ENCODE measurements around the gene PSMG3.

PSMG3 gene

GRCh38 chr7:1608318-1608717, 38.5 kb upstream of the PSMG3 start:
- TF ChIP-seq TSHZ2 (CRISPR knock-in tag; IDR thresholded peaks at IDR 0.05), result no peak
- TF ChIP-seq ARNTL (CRISPR knock-in tag; IDR thresholded peaks at IDR 0.05; ENCODE audit: borderline replicate concordance, low read depth), result no peak
- no peak for TF ChIP-seq CSDC2 (CRISPR knock-in tag; IDR thresholded peaks at IDR 0.05)
- TF ChIP-seq PATZ1 (CRISPR knock-in tag; IDR thresholded peaks at IDR 0.05; ENCODE audit: borderline replicate concordance), result no peak

GRCh38 chr7:1607696-1608095, 37.9 kb upstream of the PSMG3 start:
- ATAC-seq, result no peak
- TF ChIP-seq ZNF565 (CRISPR knock-in tag; conservative IDR thresholded peaks at IDR 0.05; ENCODE audit: low read depth) (no peak), BACH2 (CRISPR knock-in tag; IDR thresholded peaks at IDR 0.05; ENCODE audit: borderline replicate concordance) (no peak), TOX (CRISPR knock-in tag; IDR thresholded peaks at IDR 0.05; ENCODE audit: borderline replicate concordance) (no peak), POU6F1 (CRISPR knock-in tag; IDR thresholded peaks at IDR 0.05; ENCODE audit: borderline replicate concordance, low read depth) (no peak), ARNTL (CRISPR knock-in tag; IDR thresholded peaks at IDR 0.05; ENCODE audit: borderline replicate concordance, low read depth) (no peak), GLIS3 (CRISPR knock-in tag; IDR thresholded peaks at IDR 0.05) (no peak), CSRNP3 (CRISPR knock-in tag; IDR thresholded peaks at IDR 0.05) (no peak), PATZ1 (CRISPR knock-in tag; IDR thresholded peaks at IDR 0.05; ENCODE audit: borderline replicate concordance) (no peak), OSR1 (CRISPR knock-in tag; IDR thresholded peaks at IDR 0.05) (no peak), ZNF70 (CRISPR knock-in tag; IDR thresholded peaks at IDR 0.05) (no peak), CREB5 (CRISPR knock-in tag; IDR thresholded peaks at IDR 0.05; ENCODE audit: low read depth) (no peak), ESRRG (CRISPR knock-in tag; IDR thresholded peaks at IDR 0.05) (no peak), ZC3H10 (CRISPR knock-in tag; IDR thresholded peaks at IDR 0.05) (no peak), ZFP3 (CRISPR knock-in tag; IDR thresholded peaks at IDR 0.05) (no peak), RARB (CRISPR knock-in tag; IDR thresholded peaks at IDR 0.05) (no peak), TSHZ2 (CRISPR knock-in tag; IDR thresholded peaks at IDR 0.05) (no peak), PPARA (CRISPR knock-in tag; IDR thresholded peaks at IDR 0.05; ENCODE audit: borderline replicate concordance) (no peak), SNAI2 (CRISPR knock-in tag; IDR thresholded peaks at IDR 0.05) (no peak)

More at GRCh38 chr7:1608318-1608717, 38.5 kb upstream of the PSMG3 start:
- ATAC-seq, result no peak

All from SK-N-SH treated with all-trans-retinoic acid at 6 μM for 48 hours (cell line).